Measurements from ENCODE around the gene TRIO. TPM values are rescaled to one million over a fixed set of nuclear protein-coding genes. Genes with fewer than 3 reads are reported as not detected.
A peak's percentile ranks its signal among the peaks of the same experiment; 100 is the strongest.

TRIO gene
- total RNA-seq, 2 experiments from 2014 or later = 5.7 to 15.7 TPM

GRCh38 chr5:14131855-14132503 lies 11.2 kb upstream of the TRIO start:
- H3K27ac Mint-ChIP-seq = no peak overlapping the region
- peaks cover 3% of the 10 kb centered on the region for H3K27me3 Mint-ChIP-seq
- CTCF ChIA-PET = no interaction called here
- H3K36me3 Mint-ChIP-seq = no peaks in the 10 kb centered on the region
- ATAC-seq (no peak), DNase-seq (no peak)
- no peak overlapping the region for H3K4me3 Mint-ChIP-seq
- H3K9me3 Mint-ChIP-seq (ENCODE audit: low read depth) = no peaks in the 10 kb centered on the region
- no peaks in the 10 kb centered on the region for H3K4me1 Mint-ChIP-seq

GRCh38 chr5:14133394-14133793 lies 9.7 kb upstream of the TRIO start:
- CTCF ChIA-PET = no interaction called here
- no peaks in the 10 kb centered on the region for H3K36me3 Mint-ChIP-seq
- no peaks in the 10 kb centered on the region for H3K4me1 Mint-ChIP-seq
- no peak for DNase-seq
- H3K9me3 Mint-ChIP-seq (ENCODE audit: low read depth) = no peaks in the 10 kb centered on the region
- peaks cover 7% of the 10 kb centered on the region for H3K27me3 Mint-ChIP-seq
- H3K4me3 Mint-ChIP-seq = no peak overlapping the region
- no peak for ATAC-seq
- H3K27ac Mint-ChIP-seq = no peak overlapping the region

DNA sequence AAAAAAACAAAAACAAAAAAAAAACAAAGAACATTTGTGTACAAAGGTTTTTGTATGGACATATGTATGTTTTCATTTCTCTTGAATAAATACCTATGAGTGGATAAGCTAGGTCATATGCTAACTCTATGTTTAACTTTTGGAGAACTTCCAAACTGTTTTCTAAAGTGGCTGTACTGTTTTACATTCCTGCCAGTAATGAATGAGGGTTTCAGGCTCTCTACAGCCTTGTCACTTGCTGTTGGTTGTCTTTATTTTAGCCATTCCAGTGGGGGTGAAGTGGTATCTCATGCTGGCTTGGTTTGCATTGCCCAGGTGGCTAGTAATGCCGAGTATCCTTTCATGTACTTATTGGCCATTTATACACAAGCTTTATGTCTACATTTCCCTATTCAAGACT lies 9.1 kb upstream of the TRIO start:
- no peaks in the 10 kb centered on the region for H3K9me3 Mint-ChIP-seq (ENCODE audit: low read depth)
- H3K4me1 Mint-ChIP-seq = no peaks in the 10 kb centered on the region
- DNase-seq (no peak), ATAC-seq (no peak)
- CTCF ChIA-PET = no interaction called here
- peaks cover 8% of the 10 kb centered on the region for H3K27me3 Mint-ChIP-seq
- H3K27ac Mint-ChIP-seq = no peak overlapping the region
- no peak overlapping the region for H3K4me3 Mint-ChIP-seq
- no peaks in the 10 kb centered on the region for H3K36me3 Mint-ChIP-seq

DNA sequence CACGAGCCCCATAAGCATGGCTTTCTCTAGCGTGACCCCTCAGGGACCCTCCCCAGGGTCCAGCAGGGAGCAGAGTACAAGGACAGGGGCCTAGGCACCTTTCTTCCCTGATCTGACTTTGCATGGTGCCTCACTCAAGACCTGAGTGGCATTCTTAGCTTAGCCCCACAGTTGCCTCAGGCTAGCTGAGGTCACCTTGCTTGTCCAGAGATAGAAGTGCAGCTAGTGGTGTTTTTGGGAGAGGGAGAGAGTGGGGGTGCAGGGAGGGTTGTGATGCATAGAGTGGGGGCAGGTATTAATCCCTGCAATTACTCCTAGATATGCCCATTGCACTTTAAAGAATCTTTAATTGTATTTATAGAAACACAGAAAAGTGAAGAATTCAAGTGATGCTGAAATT lies 8.4 kb upstream of the TRIO start:
- no peaks in the 10 kb centered on the region for H3K4me1 Mint-ChIP-seq
- H3K36me3 Mint-ChIP-seq = no peaks in the 10 kb centered on the region
- no peaks in the 10 kb centered on the region for H3K9me3 Mint-ChIP-seq (ENCODE audit: low read depth)
- peaks cover 12% of the 10 kb centered on the region for H3K27me3 Mint-ChIP-seq
- DNase-seq (no peak), ATAC-seq (no peak)
- CTCF ChIA-PET = no interaction called here
- H3K4me3 Mint-ChIP-seq = no peak overlapping the region
- no peak overlapping the region for H3K27ac Mint-ChIP-seq

GRCh38 chr5:14135621-14136020 lies 7.5 kb upstream of the TRIO start:
- no peak overlapping the region for H3K27ac Mint-ChIP-seq
- no peaks in the 10 kb centered on the region for H3K9me3 Mint-ChIP-seq (ENCODE audit: low read depth)
- H3K36me3 Mint-ChIP-seq = no peaks in the 10 kb centered on the region
- ATAC-seq (no peak), DNase-seq (no peak)
- H3K27me3 Mint-ChIP-seq = peaks cover 16% of the 10 kb centered on the region
- no peaks in the 10 kb centered on the region for H3K4me1 Mint-ChIP-seq
- H3K4me3 Mint-ChIP-seq = no peak overlapping the region
- CTCF ChIA-PET = no interaction called here

GRCh38 chr5:14136228-14136627 lies 6.9 kb upstream of the TRIO start:
- CTCF ChIA-PET = no interaction called here
- peaks cover 19% of the 10 kb centered on the region for H3K27me3 Mint-ChIP-seq
- no peaks in the 10 kb centered on the region for H3K9me3 Mint-ChIP-seq (ENCODE audit: low read depth)
- ATAC-seq (no peak), DNase-seq (no peak)
- H3K27ac Mint-ChIP-seq = no peak overlapping the region
- H3K4me1 Mint-ChIP-seq = no peaks in the 10 kb centered on the region
- no peak overlapping the region for H3K4me3 Mint-ChIP-seq
- H3K36me3 Mint-ChIP-seq = no peaks in the 10 kb centered on the region

GRCh38 chr5:14138608-14139540 lies 4.3 kb upstream of the TRIO start:
- Mint-ChIP-seq H3K27ac (no peak overlapping the region), H3K4me3 (no peak overlapping the region), H3K27me3 (peaks cover 27% of the 10 kb centered on the region), H3K36me3 (no peaks in the 10 kb centered on the region), H3K4me1 (peaks cover 4% of the 10 kb centered on the region), H3K9me3 (ENCODE audit: low read depth) (no peaks in the 10 kb centered on the region)
- DNase-seq (no peak), ATAC-seq (no peak)
- CTCF ChIA-PET = no interaction called here

DNA sequence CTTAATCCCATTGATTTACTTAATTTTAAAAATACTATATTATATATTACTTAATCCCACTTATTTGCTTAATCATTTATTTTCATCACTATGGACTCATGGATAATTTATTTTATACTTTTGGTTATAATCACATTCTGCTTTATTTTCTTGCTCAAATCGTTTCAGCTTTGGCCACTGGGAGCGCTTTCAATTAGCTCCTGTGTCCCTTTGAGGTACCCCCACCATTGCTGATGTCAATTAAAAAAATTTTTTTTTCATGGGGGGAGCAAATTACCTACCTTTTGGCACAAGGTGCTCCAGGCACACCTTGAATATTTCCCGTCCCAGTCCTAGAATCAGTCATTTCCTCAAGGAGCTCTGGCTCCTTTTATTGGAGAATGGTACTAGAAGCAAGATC lies 1.4 kb upstream of the TRIO start:
- no peaks in the 10 kb centered on the region for H3K36me3 Mint-ChIP-seq
- DNase-seq = no peak
- no peaks in the 10 kb centered on the region for H3K9me3 Mint-ChIP-seq (ENCODE audit: low read depth)
- H3K27me3 Mint-ChIP-seq = peaks cover 52% of the 10 kb centered on the region
- no peak for ATAC-seq
- H3K4me3 Mint-ChIP-seq = no peak overlapping the region
- no peak overlapping the region for H3K27ac Mint-ChIP-seq
- CTCF ChIA-PET = no interaction called here
- H3K4me1 Mint-ChIP-seq = peaks cover 10% of the 10 kb centered on the region

GRCh38 chr5:14142202-14142826 lies 828 bp upstream of the TRIO start:
- Mint-ChIP-seq H3K36me3 (no peaks in the 10 kb centered on the region), H3K27ac (no peak overlapping the region), H3K9me3 (ENCODE audit: low read depth) (no peaks in the 10 kb centered on the region), H3K4me1 (peaks cover 10% of the 10 kb centered on the region), H3K27me3 (peaks cover 58% of the 10 kb centered on the region), H3K4me3 (peak overlapping the region; percentile 27)
- DNase-seq = no peak
- no peak for ATAC-seq
- CTCF ChIA-PET = no interaction called here

DNA sequence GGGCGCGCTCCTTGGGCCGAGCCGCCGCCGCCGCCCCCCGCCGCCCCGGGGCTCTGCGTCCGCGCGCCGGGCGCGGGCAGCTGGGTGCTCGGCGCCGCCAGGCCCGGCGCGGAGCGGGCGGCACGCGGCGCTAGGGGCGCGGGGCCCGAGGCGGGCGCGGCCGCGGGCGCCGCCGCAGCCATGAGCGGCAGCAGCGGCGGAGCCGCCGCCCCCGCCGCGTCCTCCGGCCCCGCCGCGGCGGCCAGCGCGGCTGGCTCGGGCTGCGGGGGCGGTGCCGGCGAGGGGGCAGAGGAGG lies 351 bp downstream of the TRIO start:
- Mint-ChIP-seq H3K36me3 (no peaks in the 10 kb centered on the region), H3K4me1 (peaks cover 10% of the 10 kb centered on the region), H3K27me3 (peaks cover 63% of the 10 kb centered on the region)

DNA sequence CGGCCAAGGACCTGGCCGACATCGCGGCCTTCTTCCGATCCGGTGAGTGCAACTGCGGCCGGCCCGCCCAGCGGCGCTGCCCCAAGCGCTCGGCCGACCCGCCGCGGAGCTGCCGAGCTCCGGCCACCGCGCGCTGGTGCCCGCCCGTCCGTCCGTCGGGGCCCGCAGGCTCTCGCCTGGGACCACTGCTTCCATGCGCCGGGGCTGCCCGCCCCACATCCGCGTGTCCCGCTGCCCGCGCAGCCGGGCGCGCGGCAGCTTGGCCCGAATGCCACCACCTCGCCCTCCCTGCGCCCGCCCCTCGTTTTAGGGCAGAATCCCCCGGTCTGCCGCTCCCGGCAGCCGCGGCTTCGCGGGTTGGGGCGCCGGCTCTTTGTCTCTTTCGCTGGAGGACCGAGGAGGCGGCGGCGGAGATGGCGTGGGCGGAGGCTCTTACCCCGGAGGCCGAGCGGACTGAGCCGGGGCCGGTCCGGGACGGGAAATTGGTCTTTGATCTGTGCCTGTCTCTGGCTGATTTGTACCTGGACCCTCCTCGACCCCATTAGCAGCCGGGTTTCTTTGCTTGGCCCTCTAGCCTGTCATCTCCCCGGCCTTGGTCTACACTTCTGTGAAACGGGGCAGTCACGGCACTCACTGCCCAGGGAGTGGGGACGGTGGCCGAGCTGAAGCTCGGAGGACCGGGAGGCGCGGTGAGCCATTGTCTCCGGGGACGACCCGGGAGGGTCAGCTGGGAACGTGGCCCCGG lies 871 bp downstream of the TRIO start:
- H3K27ac Mint-ChIP-seq = no peak overlapping the region
- H3K27me3 Mint-ChIP-seq = peaks cover 67% of the 10 kb centered on the region
- peak overlapping the region; percentile 62 for H3K4me3 Mint-ChIP-seq
- H3K36me3 Mint-ChIP-seq = no peaks in the 10 kb centered on the region
- no peaks in the 10 kb centered on the region for H3K9me3 Mint-ChIP-seq (ENCODE audit: low read depth)
- CTCF ChIA-PET = no interaction called here
- ATAC-seq = peak; percentile 1
- DNase-seq = no peak
- H3K4me1 Mint-ChIP-seq = peaks cover 10% of the 10 kb centered on the region

More for the DNA sequence above, 351 bp downstream of the TRIO start:
- Mint-ChIP-seq H3K9me3 (ENCODE audit: low read depth) (no peaks in the 10 kb centered on the region), H3K27ac (no peak overlapping the region), H3K4me3 (no peak overlapping the region)
- ATAC-seq (no peak), DNase-seq (no peak)
- CTCF ChIA-PET = no interaction called here

DNA sequence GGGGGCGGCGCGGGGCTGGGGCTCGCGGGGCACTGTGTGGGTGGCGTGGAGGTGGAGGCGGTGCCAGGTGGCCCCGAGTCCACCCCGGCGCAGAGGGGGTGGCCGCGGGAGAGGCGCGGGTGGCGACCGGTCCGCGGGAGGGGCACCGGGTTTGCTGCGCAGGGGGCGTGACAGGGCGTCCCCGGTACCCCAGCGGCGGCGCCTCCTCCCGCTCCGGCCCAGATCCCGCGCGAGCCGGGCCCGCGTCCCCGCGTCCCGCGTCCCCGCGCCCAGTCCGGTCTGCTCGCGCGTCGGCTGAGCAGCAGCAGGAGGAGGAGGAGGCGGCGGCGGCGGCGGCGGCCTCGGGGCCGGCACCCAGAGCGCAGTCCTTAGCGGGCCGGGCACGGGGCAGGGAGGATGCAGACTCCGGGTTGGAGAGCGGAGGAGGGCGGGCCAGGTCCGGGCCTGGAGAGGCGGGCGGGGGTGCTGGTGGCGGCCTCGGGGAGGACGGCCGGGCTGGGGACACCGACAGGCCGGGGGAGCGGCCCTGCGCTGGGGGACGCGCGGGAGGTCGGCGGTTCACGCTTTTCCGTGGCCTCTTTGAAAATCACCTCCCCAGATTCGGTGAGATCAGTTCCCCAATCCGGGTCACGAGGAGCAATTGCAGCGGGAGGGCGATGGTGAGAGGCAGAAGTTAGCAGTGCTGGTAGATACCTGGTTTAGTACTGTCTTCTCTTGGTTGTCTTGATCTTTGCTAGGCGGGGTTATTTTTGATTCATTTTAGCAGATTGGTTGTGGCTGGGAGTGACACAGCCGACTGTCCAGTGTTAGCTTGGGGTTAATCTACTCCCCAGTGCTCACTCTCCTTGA lies 1.7 kb downstream of the TRIO start:
- Mint-ChIP-seq H3K27me3 (peaks cover 71% of the 10 kb centered on the region), H3K4me3 (peak overlapping the region; percentile 62), H3K9me3 (ENCODE audit: low read depth) (no peaks in the 10 kb centered on the region), H3K27ac (no peak overlapping the region), H3K36me3 (no peaks in the 10 kb centered on the region), H3K4me1 (peaks cover 10% of the 10 kb centered on the region)
- ATAC-seq = peak; percentile 15
- DNase-seq = no peak
- CTCF ChIA-PET = no interaction called here

All from activated CD8-positive, alpha-beta memory T cell treated with anti-CD3 and anti-CD28 coated beads, Interleukin-2, amount 10 ng/mL, durations not matched to agents 7 days and 5 days (primary cell).